OCI-LY7 (cell line): Measurements from ENCODE around the gene NECAB2.

Experiments
- EZH2phosphoT487 ChIP-seq: fragments of 200-600 bp; sonication (generic); IDR thresholded peaks from 2 replicates; pipeline ENCODE4 v1.6.1; 2018; ENCODE audit warnings: low read depth, borderline replicate concordance, mild to moderate bottlenecking, mixed run types, antibody characterized with exemption, low read length, moderate library complexity, mixed read lengths
- TF ChIP-seq, protein P1 (sequence below): fragments of 200-600 bp; sonication (generic); conservative IDR thresholded peaks from 2 replicates; pipeline ENCODE4 v1.5.1; 2014; ENCODE audit warnings: mild to moderate bottlenecking, antibody characterized with exemption, low read length, moderate library complexity, mixed read lengths

DNA sequence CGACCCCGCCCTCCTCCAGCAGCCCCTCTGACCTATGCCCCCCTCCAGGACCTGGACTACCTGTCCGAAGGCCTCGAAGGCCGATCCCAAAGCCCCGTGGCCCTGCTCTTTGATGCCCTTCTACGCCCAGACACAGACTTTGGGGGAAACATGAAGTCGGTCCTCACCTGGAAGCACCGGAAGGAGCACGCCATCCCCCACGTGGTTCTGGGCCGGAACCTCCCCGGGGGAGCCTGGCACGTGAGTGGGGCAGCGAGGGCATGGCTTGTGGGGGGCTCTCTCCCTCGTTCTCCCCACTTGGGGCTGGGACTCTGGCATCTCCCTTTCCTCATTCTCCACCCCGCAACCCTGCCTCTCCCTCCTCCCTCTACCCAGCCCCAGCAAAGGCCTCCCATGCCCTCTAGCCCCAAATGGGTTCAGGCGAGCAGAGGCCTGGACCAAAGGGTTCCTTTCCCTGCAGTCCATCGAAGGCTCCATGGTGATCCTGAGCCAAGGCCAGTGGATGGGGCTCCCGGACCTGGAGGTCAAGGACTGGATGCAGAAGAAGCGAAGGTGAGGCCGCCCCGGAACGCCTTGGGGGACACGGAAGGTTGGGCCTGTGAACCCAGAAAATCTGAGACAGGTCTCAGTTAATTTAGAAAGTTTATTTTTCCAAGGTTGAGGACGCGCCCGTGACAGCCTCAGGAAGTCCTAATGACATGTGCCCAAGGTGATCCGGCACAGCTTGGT is 7.4 kb upstream of the NECAB2 start:
- TF ChIP-seq, protein P1, sequence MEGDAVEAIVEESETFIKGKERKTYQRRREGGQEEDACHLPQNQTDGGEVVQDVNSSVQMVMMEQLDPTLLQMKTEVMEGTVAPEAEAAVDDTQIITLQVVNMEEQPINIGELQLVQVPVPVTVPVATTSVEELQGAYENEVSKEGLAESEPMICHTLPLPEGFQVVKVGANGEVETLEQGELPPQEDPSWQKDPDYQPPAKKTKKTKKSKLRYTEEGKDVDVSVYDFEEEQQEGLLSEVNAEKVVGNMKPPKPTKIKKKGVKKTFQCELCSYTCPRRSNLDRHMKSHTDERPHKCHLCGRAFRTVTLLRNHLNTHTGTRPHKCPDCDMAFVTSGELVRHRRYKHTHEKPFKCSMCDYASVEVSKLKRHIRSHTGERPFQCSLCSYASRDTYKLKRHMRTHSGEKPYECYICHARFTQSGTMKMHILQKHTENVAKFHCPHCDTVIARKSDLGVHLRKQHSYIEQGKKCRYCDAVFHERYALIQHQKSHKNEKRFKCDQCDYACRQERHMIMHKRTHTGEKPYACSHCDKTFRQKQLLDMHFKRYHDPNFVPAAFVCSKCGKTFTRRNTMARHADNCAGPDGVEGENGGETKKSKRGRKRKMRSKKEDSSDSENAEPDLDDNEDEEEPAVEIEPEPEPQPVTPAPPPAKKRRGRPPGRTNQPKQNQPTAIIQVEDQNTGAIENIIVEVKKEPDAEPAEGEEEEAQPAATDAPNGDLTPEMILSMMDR, result no peak
- TF ChIP-seq EZH2phosphoT487, result no peak
